Fibroblast of peridontal ligament (primary cell): ENCODE data around the gene PC.

Source experiments
- DNase-seq: peaks from one replicate; pipeline ENCODE4 v3.0.0-alpha.2; 2010; ENCODE audit errors: extremely low read depth

PC gene

GRCh38 chr11:66866511-66866986 is 91.6 kb downstream of the PC start:
- no peak for DNase-seq

GRCh38 chr11:66866007-66866406 is 92.2 kb downstream of the PC start:
- DNase-seq = no peak

- no peak for DNase-seq
These were observed 93.1 kb downstream of the PC start for GRCh38 chr11:66864924-66865697.

GRCh38 chr11:66864172-66864901 is 93.8 kb downstream of the PC start:
- DNase-seq = no peak

- DNase-seq = no peak
These were observed 94.6 kb downstream of the PC start for GRCh38 chr11:66863428-66864125.

GRCh38 chr11:66862559-66863037 is 95.6 kb downstream of the PC start:
- DNase-seq = no peak

GRCh38 chr11:66861774-66862558 is 96.2 kb downstream of the PC start:
- no peak for DNase-seq

GRCh38 chr11:66861038-66861773 is 97.0 kb downstream of the PC start:
- DNase-seq = no peak

- no peak for DNase-seq
These were observed 97.7 kb downstream of the PC start for GRCh38 chr11:66860449-66860831.

GRCh38 chr11:66859686-66860448 is 98.3 kb downstream of the PC start:
- no peak for DNase-seq

- no peak for DNase-seq
These were observed 99.1 kb downstream of the PC start for GRCh38 chr11:66858939-66859685.

GRCh38 chr11:66858186-66858938 is 99.8 kb downstream of the PC start:
- DNase-seq = no peak

- no peak for DNase-seq
These were observed 100.3 kb downstream of the PC start for GRCh38 chr11:66857927-66858185.

GRCh38 chr11:66857234-66857926 is 100.8 kb downstream of the PC start:
- no peak for DNase-seq

- DNase-seq = no peak
These were observed 101.5 kb downstream of the PC start, which contains the start of gene LRFN4 for GRCh38 chr11:66856496-66857233. LRFN4 (plus strand) TSS chr11:66857064; CDS start chr11:66857745, 681 bp downstream.

- DNase-seq = peak; percentile 80
These were observed 102.3 kb downstream of the PC start for GRCh38 chr11:66855574-66856495.
